Hematopoietic multipotent progenitor cell treated with erythropoietin and hydrocortisone succinate and interleukin-3 and kit ligand, for 6 days (in vitro differentiated cells): ENCODE measurements around the gene SGSM1.
A peak's percentile ranks its signal among the peaks of the same experiment; 100 is the strongest.
"Not testable (repeated sequence)": the region's sequence is repeated elsewhere in the genome, so short reads cannot be mapped to it uniquely, and the experiment has no call there.

Experiments used
- DNase-seq: peaks from one replicate; pipeline ENCODE4 v3.0.0-alpha.2; 2015

SGSM1 gene

GRCh38 chr22:24894998-24895397 is 89.0 kb downstream of the SGSM1 start:
- no peak for DNase-seq

DNA sequence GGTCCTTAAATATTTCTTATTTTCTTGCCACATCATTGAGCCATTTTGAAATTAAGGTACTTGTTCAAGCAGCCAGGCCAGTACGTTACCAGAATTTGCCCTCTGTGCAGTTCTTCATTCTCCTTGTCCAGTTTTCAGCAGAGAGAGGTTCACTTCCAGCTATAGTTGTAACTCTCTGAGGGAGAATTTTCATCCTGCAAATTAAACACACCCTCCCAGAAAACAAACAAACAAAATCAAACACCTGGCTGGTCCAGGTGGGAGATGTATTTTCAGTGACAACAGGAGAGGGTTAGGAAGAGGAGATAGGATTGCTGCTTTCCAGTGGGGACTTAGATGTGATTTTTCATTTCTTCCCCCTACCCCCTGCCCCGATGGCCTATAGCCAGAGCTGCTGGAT is 95.4 kb downstream of the SGSM1 start:
- no peak for DNase-seq

DNA sequence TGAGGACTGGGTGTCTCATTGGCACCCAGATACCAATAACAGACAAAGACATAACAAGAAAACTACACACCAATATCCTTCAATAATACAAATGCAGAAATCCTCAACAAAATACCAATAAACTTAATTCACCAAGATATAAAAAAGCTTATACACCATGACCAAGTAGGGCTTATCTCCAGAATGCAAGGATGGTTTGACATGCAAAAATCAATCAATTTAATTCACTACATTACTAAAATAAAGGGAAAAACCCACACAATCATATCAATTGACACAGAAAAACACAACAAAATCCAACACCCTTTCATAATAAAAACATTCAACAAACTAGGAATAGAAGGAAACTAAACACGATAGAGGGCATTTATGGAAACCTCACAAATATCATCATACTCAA is 99.9 kb downstream of the SGSM1 start:
- no peak for DNase-seq

- DNase-seq = not testable (repeated sequence)
Observed at GRCh38 chr22:24907101-24907500, 101.1 kb downstream of the SGSM1 start.

- DNase-seq = no peak
Observed at GRCh38 chr22:24920029-24920428, 114.0 kb downstream of the SGSM1 start.

DNA sequence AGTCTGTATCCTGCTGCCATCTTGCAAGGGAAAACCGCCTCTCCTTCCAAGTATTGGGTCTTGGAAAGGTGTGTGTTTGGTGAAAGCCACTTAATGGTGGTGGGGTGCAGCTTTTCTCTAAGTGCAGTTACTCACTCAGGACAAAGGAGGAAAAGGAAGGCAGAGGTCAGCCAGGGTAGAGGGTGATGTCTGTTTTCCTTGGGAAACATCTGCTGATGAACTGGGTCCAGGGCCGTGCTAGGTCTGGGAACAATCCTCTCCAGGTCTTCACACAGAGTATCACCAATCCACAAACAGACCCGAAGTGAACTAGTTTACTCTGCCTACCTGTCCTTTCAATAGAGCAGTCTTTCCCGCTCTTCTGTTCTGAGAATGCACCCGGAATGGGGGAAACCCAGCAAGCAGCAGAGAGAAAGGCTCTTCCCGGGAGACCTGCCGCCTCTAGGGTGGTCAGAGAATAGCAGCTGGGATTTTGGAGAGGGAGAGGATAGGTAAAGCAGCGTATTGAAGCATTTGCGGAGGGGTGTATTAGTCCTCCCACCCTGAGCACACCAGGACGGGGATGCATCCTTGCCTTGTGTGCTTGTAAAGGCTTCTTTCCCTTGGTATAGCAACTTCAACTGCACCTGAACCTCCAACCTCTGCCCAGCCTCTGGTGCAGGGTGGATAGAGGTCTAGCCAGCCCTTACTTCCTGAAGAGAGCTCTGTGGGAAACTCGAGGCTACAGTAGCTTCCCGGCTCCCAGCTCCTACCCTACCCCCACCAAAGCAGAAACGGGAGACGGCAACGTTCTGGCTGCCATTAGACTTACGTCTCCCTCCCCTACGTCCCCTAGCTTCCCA is 119.8 kb downstream of the SGSM1 start:
- no peak for DNase-seq

GRCh38 chr22:24926428-24926725 is 120.4 kb downstream of the SGSM1 start:
- DNase-seq = no peak

GRCh38 chr22:24926849-24927579 is 121.0 kb downstream of the SGSM1 start:
- no peak for DNase-seq

- DNase-seq = no peak
Observed at GRCh38 chr22:24928322-24928721, 122.3 kb downstream of the SGSM1 start.

GRCh38 chr22:24930678-24931077 is 124.7 kb downstream of the SGSM1 start:
- no peak for DNase-seq

- DNase-seq = no peak
Observed at GRCh38 chr22:24935771-24936483, 129.9 kb downstream of the SGSM1 start.

DNA sequence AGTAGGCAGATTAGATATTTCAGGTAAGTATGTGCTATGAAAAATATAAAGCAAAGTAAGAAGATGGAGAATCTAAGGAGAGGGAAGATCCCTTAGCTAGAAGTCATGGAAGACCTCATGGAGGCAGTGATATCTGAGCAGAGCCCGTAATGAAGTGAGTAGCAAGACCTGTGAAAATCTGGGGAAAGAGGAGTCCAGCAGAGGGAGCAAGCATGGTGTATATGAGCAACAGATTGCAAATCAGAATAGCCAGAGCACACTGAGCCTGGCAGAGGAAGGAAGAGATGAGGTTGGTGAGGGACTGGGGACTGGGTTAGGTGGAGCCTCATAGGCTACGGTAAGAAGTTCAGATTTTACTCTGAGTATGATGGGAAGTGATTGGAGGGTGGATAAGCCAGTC is 131.1 kb downstream of the SGSM1 start:
- peak; percentile 47 for DNase-seq

- peak; percentile 77 for DNase-seq
Observed at GRCh38 chr22:24938741-24939341, 132.8 kb downstream of the SGSM1 start.

DNA sequence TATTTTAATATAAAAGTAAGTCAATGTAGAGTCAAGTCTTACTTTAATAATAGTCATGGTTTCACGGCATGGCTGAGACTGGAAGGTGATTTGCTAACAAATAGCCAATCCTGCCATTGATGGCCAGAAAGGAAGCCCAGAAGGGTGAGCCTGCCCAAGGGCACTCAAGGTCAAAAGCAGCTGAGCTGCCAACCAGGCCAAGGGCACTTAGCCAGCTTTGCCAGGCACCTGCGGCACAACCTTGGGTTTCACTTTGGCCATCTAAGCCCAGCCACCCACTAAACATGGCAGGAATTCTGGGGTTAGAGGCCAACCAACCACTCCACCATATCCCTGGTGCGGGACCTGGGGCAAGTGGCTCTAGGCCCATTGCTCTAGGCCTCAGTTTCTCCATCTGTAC is 136.3 kb downstream of the SGSM1 start:
- DNase-seq = no peak

DNA sequence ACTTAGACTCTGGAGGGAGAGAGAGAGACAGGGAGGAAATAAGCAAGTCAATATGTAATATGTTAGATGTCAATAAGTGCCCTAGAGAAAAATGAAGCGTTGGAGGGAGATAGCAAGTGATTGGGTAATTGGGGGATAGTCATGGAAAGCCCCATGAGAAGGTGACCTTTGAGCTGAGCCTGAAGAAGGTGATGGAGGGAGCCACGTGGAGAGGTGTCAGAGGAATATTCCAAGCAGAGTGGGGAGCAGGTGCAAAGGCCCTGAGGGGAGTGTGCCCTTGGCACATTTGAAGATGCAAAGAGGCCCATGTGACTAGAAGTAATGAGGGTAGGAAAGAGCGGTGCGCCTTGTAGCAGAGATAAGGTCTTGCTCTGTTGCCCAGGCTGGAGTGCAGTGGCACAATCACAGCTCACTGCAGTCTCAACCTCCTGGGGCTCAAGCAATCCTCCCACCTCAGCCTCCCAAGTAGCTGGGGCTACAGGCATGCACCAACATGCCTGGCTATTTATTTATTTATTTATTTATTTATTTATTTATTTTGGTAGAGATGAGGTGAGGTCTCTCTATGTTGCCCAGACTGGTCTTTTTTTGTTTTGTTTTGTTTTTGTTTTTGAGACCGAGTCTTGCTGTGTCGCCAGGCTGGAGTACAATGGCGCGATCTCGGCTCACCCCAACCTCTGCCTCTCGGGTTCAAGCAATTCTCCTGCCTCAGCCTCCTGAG is 138.4 kb downstream of the SGSM1 start:
- no peak for DNase-seq

- no peak for DNase-seq
Observed at GRCh38 chr22:24945430-24945829, 139.4 kb downstream of the SGSM1 start.

DNA sequence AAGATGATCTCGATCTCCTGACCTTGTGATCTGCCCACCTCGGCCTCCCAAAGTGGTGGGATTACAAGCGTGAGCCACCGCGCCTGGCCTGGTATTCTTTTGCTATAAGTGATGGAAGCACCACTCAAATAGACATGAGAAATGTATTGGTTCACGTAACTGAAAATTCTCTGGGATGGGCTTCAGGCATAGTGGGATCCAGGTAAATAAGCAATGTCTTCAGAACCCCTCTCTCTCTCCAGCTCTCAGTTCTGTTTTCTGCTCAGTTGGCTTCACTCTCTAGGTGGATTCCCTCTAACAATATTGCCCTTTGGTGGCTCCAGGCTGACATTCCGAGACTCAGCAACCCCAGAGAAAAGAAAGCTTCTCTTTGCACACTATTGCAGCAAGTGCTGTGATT is 141.4 kb downstream of the SGSM1 start:
- DNase-seq = no peak

DNA sequence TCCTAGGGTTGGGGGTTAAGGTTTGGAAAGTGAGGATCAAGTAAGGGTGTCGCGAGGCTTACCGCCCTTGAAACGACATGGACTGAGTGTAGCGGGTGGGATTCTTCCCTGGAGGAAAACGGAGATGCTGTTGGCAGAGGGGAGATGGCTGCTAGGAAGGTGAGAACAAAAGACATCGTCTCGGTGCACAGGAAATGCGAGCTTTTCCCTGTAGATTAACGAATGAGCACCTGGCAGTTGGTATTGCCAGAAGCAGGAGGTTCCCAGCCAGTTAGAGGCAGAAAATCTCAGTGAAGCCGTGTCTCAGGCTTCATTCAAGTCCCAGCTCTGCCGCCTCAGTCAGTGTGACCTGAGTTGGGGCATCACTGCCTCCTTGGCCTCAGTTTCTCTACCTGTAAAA is 141.9 kb downstream of the SGSM1 start:
- no peak for DNase-seq

DNA sequence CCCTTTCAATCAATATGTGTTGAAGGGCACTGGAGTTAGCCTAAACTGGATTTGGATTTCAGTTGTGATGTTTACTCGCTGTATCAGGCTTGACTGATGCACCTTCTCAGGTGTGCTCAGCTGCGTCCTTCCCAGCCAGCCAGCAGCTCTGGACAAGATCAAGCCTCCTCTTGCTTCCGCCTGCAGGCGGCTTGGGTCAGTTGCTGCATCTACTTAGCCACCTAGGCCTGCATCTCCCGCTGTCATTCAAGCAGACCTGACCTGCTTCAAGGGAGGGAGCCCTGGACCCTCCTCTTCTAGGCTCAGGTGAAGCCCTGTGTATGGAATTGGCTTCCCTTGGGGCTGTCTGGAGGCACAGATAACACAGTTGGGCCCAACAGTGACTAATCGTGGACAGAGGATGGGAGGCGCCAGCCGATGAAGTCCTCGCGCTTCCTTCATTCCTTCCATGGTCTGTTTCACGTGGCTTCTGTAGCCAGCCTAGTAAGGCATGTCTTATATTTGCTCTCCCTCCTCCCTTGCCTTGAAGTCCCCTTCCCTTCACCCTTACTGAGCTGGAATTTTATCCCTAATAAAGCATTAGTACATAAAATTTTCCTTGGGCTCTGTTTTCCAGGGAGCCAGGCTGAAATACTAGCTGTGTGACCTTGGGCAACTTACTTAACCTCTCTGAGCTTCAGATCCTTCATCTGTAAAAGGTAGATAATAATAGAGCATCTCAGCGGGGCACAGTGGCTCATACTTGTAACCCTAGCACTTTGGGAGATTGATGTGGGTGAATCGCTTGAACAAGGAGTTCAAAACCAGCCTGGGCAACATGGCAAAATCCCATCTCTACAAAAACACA is 142.6 kb downstream of the SGSM1 start:
- no peak for DNase-seq

GRCh38 chr22:24950272-24950902 is 144.4 kb downstream of the SGSM1 start:
- no peak for DNase-seq
